Loucy (cell line): ENCODE measurements around the gene KCTD8.

ENCODE experiments used
- H2AFZ ChIP-seq: fragments of 200-600 bp; sonication (generic); 2 replicates; pipeline ENCODE4 v1.6.0; 2016; ENCODE audit warnings: antibody characterized with exemption, mild to moderate bottlenecking, low read length, moderate library complexity
- H3F3A ChIP-seq: fragments of 200-600 bp; 2 replicates; pipeline ENCODE4 v1.6.0; 2016; ENCODE audit warnings: antibody characterized with exemption, low read depth, mild to moderate bottlenecking
- H3K27me3 ChIP-seq: fragments of 200-600 bp; sonication (generic); 2 replicates; pipeline ENCODE4 v1.6.1; 2014; ENCODE audit warnings: low read length, mild to moderate bottlenecking; ENCODE audit not compliant: insufficient read depth, poor library complexity, severe bottlenecking
- H3K36me3 ChIP-seq: fragments of 200-600 bp; sonication (generic); 2 replicates; pipeline ENCODE4 v1.6.1; 2016; ENCODE audit warnings: low read length; ENCODE audit not compliant: insufficient read depth
- H3K4me1 ChIP-seq: fragments of 200-600 bp; sonication (generic); 2 replicates; pipeline ENCODE4 v1.5.1; 2014; ENCODE audit warnings: low read length, mild to moderate bottlenecking; ENCODE audit not compliant: insufficient read depth, poor library complexity, severe bottlenecking
- H3K4me2 ChIP-seq: fragments of 200-600 bp; sonication (generic); 2 replicates; pipeline ENCODE4 v1.6.0; 2014; ENCODE audit warnings: antibody characterized with exemption, low read length, low read depth, mild to moderate bottlenecking; ENCODE audit not compliant: poor library complexity, severe bottlenecking
- H3K4me3 ChIP-seq: fragments of 200-600 bp; sonication (generic); 2 replicates; pipeline ENCODE4 v1.5.1; 2014; ENCODE audit warnings: low read length, mild to moderate bottlenecking, mixed read lengths; ENCODE audit not compliant: poor library complexity, severe bottlenecking
- H3K79me2 ChIP-seq: fragments of 200-600 bp; sonication (generic); 2 replicates; pipeline ENCODE4 v1.6.1; 2014; ENCODE audit warnings: low read length; ENCODE audit not compliant: insufficient read depth
- H3K9ac ChIP-seq: fragments of 200-600 bp; sonication (generic); 2 replicates; pipeline ENCODE4 v1.6.0; 2014; ENCODE audit warnings: mild to moderate bottlenecking, low read depth, low read length, moderate library complexity; ENCODE audit not compliant: poor library complexity, severe bottlenecking
- H3K9me2 ChIP-seq: fragments of 200-600 bp; sonication (generic); replicated peaks from 2 replicates; pipeline ENCODE4 v1.6.1; 2016; ENCODE audit warnings: low read depth, low read length, mixed read lengths
- H3K9me3 ChIP-seq: fragments of 200-600 bp; sonication (generic); 2 replicates; pipeline ENCODE4 v1.6.1; 2014; ENCODE audit warnings: mild to moderate bottlenecking, antibody characterized with exemption, low read length, low read depth; ENCODE audit not compliant: insufficient read depth
- H4K20me1 ChIP-seq: fragments of 200-600 bp; sonication (generic); 2 replicates; pipeline ENCODE4 v1.6.0; 2014; ENCODE audit warnings: antibody characterized with exemption, low read length, mild to moderate bottlenecking; ENCODE audit not compliant: insufficient read depth, poor library complexity, severe bottlenecking
- EZH2phosphoT487 ChIP-seq: fragments of 200-600 bp; IDR thresholded peaks from 2 replicates; pipeline ENCODE4 v1.6.1; 2018; ENCODE audit warnings: antibody characterized with exemption, mild to moderate bottlenecking, moderate library complexity, borderline replicate concordance
- TF ChIP-seq, protein P1 (sequence below): fragments of 200-600 bp; sonication (generic); conservative IDR thresholded peaks from 2 replicates; pipeline ENCODE4 v1.5.1; 2014; ENCODE audit warnings: mild to moderate bottlenecking, antibody characterized with exemption, low read length

Gene KCTD8

DNA sequence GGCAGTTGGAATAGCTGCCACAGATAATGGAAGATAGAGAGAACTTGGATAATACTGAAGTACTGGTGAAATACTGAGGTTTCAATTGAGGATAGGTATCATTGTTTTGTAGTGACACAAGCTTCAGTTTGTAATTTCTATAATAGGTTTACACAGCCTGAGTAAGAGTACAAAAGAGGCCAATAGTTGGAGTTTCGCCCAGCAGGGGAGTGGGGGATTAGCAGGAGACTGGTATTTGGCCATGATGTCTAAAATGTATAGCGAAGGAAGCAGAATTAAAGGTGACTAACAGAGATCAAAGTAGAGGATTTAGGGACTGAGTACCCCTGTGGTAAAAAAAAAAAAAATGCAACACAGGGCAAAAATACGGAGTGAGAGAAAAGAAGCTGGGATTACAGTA is 129.5 kb downstream of the KCTD8 start:
- Histone ChIP-seq H3K4me3 (no peak overlapping the region), H3K9me2 (no peaks in the 10 kb centered on the region), H3K9ac (no peak overlapping the region), H3F3A (no peaks in the 10 kb centered on the region), H3K9me3 (no peaks in the 10 kb centered on the region), H3K27me3 (no peaks in the 10 kb centered on the region), H3K79me2 (no peaks in the 10 kb centered on the region), H3K4me2 (no peak overlapping the region), H3K36me3 (no peaks in the 10 kb centered on the region), H3K4me1 (no peaks in the 10 kb centered on the region), H4K20me1 (no peaks in the 10 kb centered on the region), H2AFZ (no peak overlapping the region)
- TF ChIP-seq, protein P1, sequence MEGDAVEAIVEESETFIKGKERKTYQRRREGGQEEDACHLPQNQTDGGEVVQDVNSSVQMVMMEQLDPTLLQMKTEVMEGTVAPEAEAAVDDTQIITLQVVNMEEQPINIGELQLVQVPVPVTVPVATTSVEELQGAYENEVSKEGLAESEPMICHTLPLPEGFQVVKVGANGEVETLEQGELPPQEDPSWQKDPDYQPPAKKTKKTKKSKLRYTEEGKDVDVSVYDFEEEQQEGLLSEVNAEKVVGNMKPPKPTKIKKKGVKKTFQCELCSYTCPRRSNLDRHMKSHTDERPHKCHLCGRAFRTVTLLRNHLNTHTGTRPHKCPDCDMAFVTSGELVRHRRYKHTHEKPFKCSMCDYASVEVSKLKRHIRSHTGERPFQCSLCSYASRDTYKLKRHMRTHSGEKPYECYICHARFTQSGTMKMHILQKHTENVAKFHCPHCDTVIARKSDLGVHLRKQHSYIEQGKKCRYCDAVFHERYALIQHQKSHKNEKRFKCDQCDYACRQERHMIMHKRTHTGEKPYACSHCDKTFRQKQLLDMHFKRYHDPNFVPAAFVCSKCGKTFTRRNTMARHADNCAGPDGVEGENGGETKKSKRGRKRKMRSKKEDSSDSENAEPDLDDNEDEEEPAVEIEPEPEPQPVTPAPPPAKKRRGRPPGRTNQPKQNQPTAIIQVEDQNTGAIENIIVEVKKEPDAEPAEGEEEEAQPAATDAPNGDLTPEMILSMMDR: no peak
- TF ChIP-seq EZH2phosphoT487: no peak

GRCh38 chr4:44313702-44314101 is 134.9 kb downstream of the KCTD8 start:
- Histone ChIP-seq H3F3A (no peaks in the 10 kb centered on the region), H3K79me2 (no peaks in the 10 kb centered on the region), H2AFZ (no peak overlapping the region), H3K9ac (no peak overlapping the region), H3K9me3 (no peaks in the 10 kb centered on the region), H3K36me3 (no peaks in the 10 kb centered on the region), H3K9me2 (no peaks in the 10 kb centered on the region), H4K20me1 (no peaks in the 10 kb centered on the region), H3K4me3 (no peak overlapping the region), H3K27me3 (no peaks in the 10 kb centered on the region), H3K4me1 (no peaks in the 10 kb centered on the region), H3K4me2 (no peak overlapping the region)
- TF ChIP-seq, protein P1: no peak
- TF ChIP-seq EZH2phosphoT487: no peak

DNA sequence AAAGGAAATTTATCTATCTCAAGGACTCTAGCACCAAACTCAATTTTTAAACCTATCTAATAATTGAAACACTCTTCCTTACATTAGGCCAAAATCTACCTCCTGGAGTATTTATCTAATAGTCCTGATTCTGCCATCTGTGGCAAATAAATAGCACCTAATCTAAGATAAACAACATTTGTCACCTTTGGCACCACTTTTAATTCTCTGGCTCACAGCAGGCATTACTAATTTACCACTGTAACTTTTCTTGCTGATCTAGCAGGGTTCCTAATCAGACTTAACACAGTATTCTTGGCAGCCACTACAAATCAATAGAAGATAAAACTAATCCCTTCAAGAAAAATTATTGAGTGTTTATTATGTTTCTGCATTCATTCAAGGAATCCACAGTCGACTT is 161.1 kb downstream of the KCTD8 start:
- Histone ChIP-seq H3K9ac (no peak overlapping the region), H3F3A (no peaks in the 10 kb centered on the region), H3K36me3 (no peaks in the 10 kb centered on the region), H3K9me2 (no peaks in the 10 kb centered on the region), H3K4me2 (no peak overlapping the region), H3K27me3 (no peaks in the 10 kb centered on the region), H3K9me3 (no peaks in the 10 kb centered on the region), H3K4me3 (no peak overlapping the region), H4K20me1 (no peaks in the 10 kb centered on the region), H3K4me1 (no peaks in the 10 kb centered on the region), H3K79me2 (no peaks in the 10 kb centered on the region), H2AFZ (no peak overlapping the region)
- no peak for TF ChIP-seq EZH2phosphoT487
- TF ChIP-seq, protein P1: no peak
